ENCODE measurements around the gene FGD6. TPM values are rescaled to one million over a fixed set of nuclear protein-coding genes. Genes with fewer than 3 reads are reported as not detected.

The FGD6 gene
- total RNA-seq, 1 experiment from 2014 or later: 18.2 TPM

DNA sequence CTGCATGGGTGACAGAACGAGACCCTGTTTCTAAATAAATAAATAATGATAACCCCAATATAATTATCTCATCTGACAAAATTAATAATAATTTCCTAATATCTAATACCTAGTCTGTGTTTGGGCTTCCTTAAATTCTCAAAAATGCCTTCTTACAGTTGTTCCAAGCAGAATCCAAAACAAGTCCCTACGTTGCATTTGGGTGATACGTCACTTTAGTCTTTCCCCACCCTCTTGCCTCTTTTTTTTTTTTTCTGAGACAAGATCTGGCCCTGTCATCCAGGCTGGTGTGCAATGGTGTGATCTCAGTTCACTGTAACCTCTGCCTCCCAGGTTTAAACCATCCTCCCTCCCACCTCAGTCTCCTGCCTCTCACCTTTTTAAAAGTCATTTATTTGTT is 27.1 kb upstream of the FGD6 start:
- RAD21 ChIA-PET (ENCODE audit: low non-redundant PET in 1 of 2, low total read pairs in 2 of 2, uncharacterized antibody in 2 of 2, unreplicated experiment in 2 of 2): no interaction called here
- Histone ChIP-seq H3K27me3 (ENCODE audit: insufficient read depth, low read length) (no peaks in the 10 kb centered on the region), H3K9me2 (ENCODE audit: insufficient read depth) (no peaks in the 10 kb centered on the region), H3K9me3 (ENCODE audit: control insufficient read depth in 1 of 2, insufficient read depth in 1 of 2, low read depth in 1 of 2, low read length in 2 of 2) (no peaks in the 10 kb centered on the region), H3K9ac (ENCODE audit: low read length) (no peak overlapping the region), H3K4me3 (replicated peaks in 1 of 2; ENCODE audit: low read depth in 1 of 2, low read length in 2 of 2) (no peak overlapping the region), H3K36me3 (ENCODE audit: control insufficient read depth in 1 of 2, insufficient read depth in 2 of 2, low read length in 2 of 2) (no peaks in the 10 kb centered on the region), H3K79me2 (ENCODE audit: insufficient read depth, low read length) (peaks cover 98% of the 10 kb centered on the region), H3K4me2 (ENCODE audit: low read length) (no peak overlapping the region), H3K27ac (ENCODE audit: low read depth, low read length) (no peak overlapping the region), H4K20me1 (ENCODE audit: insufficient read depth) (0 out of 2 replicates have a peak, but pooled peaks cover 11% of the 10 kb centered on the region), H2AFZ (ENCODE audit: low read depth, low read length, poor library complexity, severe bottlenecking) (no peak overlapping the region), H3K4me1 (ENCODE audit: control insufficient read depth in 1 of 2, insufficient read depth in 2 of 2, low read length in 2 of 2) (no peaks in the 10 kb centered on the region; a peak in 1 of 4 replicates)
- TF ChIP-seq MAX (IDR thresholded peaks at IDR 0.05): no peak
- no peak for TF ChIP-seq JUND (IDR thresholded peaks at IDR 0.05)
- TF ChIP-seq EZH2 (IDR thresholded peaks at IDR 0.05): no peak
- no peak for TF ChIP-seq ZNF274 (IDR thresholded peaks at IDR 0.05; ENCODE audit: low read depth, low read length)
- TF ChIP-seq TCF7L2 (IDR thresholded peaks at IDR 0.05; ENCODE audit: borderline replicate concordance, extremely low read depth, insufficient read depth, insufficient read length): no peak
- TF ChIP-seq FOSL1 (IDR thresholded peaks at IDR 0.05; ENCODE audit: low read depth): no peak
- ATAC-seq: no peak
- intact Hi-C loops (cut with micrococcal nuclease): no loop called here
- POLR2A ChIA-PET: interaction anchor here (1.2 kb wide), 1 partner anchor 19 kb away, joined by 4 read pairs; no protein-coding TSS in a partner anchor
- BruUV-seq (replicated peaks): no TSS peak
- CTCF ChIA-PET: no interaction called here
- no peak for DNase-seq (ENCODE audit: low read depth, low spot score)

- CTCF ChIA-PET: no interaction called here
- Histone ChIP-seq H3K9me3 (ENCODE audit: control insufficient read depth in 1 of 2, insufficient read depth in 1 of 2, low read depth in 1 of 2, low read length in 2 of 2) (no peaks in the 10 kb centered on the region), H3K36me3 (ENCODE audit: control insufficient read depth in 1 of 2, insufficient read depth in 2 of 2, low read length in 2 of 2) (no peaks in the 10 kb centered on the region), H3K27me3 (ENCODE audit: insufficient read depth, low read length) (no peaks in the 10 kb centered on the region), H3K27ac (ENCODE audit: low read depth, low read length) (no peak overlapping the region), H3K79me2 (ENCODE audit: insufficient read depth, low read length) (peaks cover 98% of the 10 kb centered on the region), H2AFZ (ENCODE audit: low read depth, low read length, poor library complexity, severe bottlenecking) (no peak overlapping the region), H4K20me1 (ENCODE audit: insufficient read depth) (0 out of 2 replicates have a peak, but pooled peaks cover 14% of the 10 kb centered on the region), H3K9me2 (ENCODE audit: insufficient read depth) (no peaks in the 10 kb centered on the region), H3K4me3 (replicated peaks in 1 of 2; ENCODE audit: low read depth in 1 of 2, low read length in 2 of 2) (no peak overlapping the region), H3K4me1 (ENCODE audit: control insufficient read depth in 1 of 2, insufficient read depth in 2 of 2, low read length in 2 of 2) (no peaks in the 10 kb centered on the region; a peak in 1 of 4 replicates), H3K4me2 (ENCODE audit: low read length) (no peak overlapping the region), H3K9ac (ENCODE audit: low read length) (no peak overlapping the region)
- POLR2A ChIA-PET: interaction anchor here (1.2 kb wide), 1 partner anchor 18 kb away, joined by 4 read pairs; no protein-coding TSS in a partner anchor
- no peak for ATAC-seq
- DNase-seq (ENCODE audit: low read depth, low spot score): no peak
- RAD21 ChIA-PET (ENCODE audit: low non-redundant PET in 1 of 2, low total read pairs in 2 of 2, uncharacterized antibody in 2 of 2, unreplicated experiment in 2 of 2): no interaction called here
- no TSS peak for BruUV-seq (replicated peaks)
- intact Hi-C loops (cut with micrococcal nuclease): no loop called here
- TF ChIP-seq CBX3 (IDR thresholded peaks at IDR 0.05; ENCODE audit: low read depth) (no peak), SIN3A (IDR thresholded peaks at IDR 0.05; ENCODE audit: low read depth) (no peak), RAD21 (IDR thresholded peaks at IDR 0.05; ENCODE audit: low read depth) (no peak), POLR2A (IDR thresholded peaks at IDR 0.05; ENCODE audit: borderline replicate concordance, extremely low read depth, insufficient read depth, insufficient read length) (no peak), JUND (IDR thresholded peaks at IDR 0.05) (no peak), EZH2phosphoT487 (IDR thresholded peaks at IDR 0.05; ENCODE audit: borderline replicate concordance) (no peak), POLR2AphosphoS5 (IDR thresholded peaks at IDR 0.05; ENCODE audit: low read depth, low read length) (no peak), ZNF274 (IDR thresholded peaks at IDR 0.05; ENCODE audit: low read depth, low read length) (no peak), SP1 (IDR thresholded peaks at IDR 0.05; ENCODE audit: low read depth) (no peak), CEBPB (IDR thresholded peaks at IDR 0.05; ENCODE audit: low read depth) (no peak)
- TF ChIP-seq, protein P1, sequence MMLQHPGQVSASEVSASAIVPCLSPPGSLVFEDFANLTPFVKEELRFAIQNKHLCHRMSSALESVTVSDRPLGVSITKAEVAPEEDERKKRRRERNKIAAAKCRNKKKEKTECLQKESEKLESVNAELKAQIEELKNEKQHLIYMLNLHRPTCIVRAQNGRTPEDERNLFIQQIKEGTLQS (IDR thresholded peaks at IDR 0.05): no peak
- TF ChIP-seq, protein P2, sequence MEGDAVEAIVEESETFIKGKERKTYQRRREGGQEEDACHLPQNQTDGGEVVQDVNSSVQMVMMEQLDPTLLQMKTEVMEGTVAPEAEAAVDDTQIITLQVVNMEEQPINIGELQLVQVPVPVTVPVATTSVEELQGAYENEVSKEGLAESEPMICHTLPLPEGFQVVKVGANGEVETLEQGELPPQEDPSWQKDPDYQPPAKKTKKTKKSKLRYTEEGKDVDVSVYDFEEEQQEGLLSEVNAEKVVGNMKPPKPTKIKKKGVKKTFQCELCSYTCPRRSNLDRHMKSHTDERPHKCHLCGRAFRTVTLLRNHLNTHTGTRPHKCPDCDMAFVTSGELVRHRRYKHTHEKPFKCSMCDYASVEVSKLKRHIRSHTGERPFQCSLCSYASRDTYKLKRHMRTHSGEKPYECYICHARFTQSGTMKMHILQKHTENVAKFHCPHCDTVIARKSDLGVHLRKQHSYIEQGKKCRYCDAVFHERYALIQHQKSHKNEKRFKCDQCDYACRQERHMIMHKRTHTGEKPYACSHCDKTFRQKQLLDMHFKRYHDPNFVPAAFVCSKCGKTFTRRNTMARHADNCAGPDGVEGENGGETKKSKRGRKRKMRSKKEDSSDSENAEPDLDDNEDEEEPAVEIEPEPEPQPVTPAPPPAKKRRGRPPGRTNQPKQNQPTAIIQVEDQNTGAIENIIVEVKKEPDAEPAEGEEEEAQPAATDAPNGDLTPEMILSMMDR (IDR thresholded peaks at IDR 0.05 in 2 of 3, conservative IDR thresholded peaks at IDR 0.05 in 1 of 3; ENCODE audit: borderline replicate concordance in 1 of 3, insufficient read depth in 1 of 3, low read depth in 2 of 3, low read length in 2 of 3): no peak
These were observed 26.4 kb upstream of the FGD6 start for GRCh38 chr12:95243497-95244183.
